ENCODE results near the gene PYGO2.

GRCh38 chr1:154978360-154978759, 16.8 kb upstream of the PYGO2 start:
- no peak for TF ChIP-seq CTCF (IDR thresholded peaks at IDR 0.05)
- no peak for TF ChIP-seq POLR2A (IDR thresholded peaks at IDR 0.05)
